ENCODE results near the gene LIMS1.

DNA sequence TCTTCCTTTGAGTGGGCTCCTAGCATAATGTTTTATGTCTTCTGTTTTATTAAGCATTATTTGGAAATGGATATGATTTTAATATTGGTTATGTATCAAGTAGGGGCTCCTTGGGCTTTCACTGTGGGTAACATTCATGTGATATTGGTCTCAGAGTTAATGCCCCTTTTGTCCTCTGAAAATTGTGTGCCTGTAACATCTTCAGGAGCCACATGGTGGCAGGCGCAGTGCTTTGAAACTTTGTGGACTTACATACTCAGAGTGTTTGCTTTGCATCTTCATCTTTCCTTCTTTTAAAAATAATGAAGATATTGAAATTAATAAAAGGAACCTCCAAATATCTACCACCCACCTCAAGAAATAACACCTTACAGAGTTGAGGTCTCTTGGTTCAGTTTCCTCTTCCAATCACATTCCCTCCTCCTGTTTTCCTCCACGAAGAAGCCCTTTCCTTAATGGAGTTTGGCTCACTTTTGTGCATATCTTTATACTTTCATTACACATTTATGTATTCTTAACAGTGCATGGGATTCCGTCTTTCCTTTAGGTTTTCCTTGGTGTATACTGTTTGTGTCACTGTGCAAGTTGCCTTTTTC is 73.5 kb downstream of the LIMS1 start:
- no peak for TF ChIP-seq POLR2A (IDR thresholded peaks at IDR 0.05)
- TF ChIP-seq, protein P1, sequence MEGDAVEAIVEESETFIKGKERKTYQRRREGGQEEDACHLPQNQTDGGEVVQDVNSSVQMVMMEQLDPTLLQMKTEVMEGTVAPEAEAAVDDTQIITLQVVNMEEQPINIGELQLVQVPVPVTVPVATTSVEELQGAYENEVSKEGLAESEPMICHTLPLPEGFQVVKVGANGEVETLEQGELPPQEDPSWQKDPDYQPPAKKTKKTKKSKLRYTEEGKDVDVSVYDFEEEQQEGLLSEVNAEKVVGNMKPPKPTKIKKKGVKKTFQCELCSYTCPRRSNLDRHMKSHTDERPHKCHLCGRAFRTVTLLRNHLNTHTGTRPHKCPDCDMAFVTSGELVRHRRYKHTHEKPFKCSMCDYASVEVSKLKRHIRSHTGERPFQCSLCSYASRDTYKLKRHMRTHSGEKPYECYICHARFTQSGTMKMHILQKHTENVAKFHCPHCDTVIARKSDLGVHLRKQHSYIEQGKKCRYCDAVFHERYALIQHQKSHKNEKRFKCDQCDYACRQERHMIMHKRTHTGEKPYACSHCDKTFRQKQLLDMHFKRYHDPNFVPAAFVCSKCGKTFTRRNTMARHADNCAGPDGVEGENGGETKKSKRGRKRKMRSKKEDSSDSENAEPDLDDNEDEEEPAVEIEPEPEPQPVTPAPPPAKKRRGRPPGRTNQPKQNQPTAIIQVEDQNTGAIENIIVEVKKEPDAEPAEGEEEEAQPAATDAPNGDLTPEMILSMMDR (IDR thresholded peaks at IDR 0.05): peak; percentile 28 to 85 (median 62)

Measured in prostate gland (tissue), 2 donors.